Measurements from ENCODE around the gene DDX59. TPM values are rescaled to one million over a fixed set of nuclear protein-coding genes. Genes with fewer than 3 reads are reported as not detected.
A peak's percentile ranks its signal among the peaks of the same experiment; 100 is the strongest.

Gene DDX59
- total and polyA plus RNA-seq, 7 donors, result 16.9 to 40.1 (median 30.1) TPM

DNA sequence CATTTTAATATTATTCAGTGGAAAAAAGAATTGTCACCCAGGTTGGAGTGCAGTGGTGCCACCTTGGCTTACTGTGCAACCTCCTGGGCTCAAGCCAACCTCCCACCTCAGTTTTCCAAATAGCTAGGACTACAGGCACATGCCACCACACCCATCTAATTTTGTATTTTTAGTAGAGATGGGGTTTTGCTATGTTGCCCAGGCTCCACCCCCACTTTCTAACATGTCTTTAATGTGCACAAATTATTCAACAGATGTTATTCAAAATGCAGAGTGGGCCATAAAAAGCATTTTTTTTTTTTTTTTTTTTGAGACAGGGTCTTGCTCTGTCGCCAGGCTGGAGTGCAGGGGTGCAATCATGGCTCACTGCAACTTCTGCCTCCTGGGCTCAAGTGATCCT lies 17.3 kb downstream of the DDX59 start:
- H3K9me3 ChIP-seq, result no peaks in the 10 kb centered on the region
- TF ChIP-seq, protein P1, sequence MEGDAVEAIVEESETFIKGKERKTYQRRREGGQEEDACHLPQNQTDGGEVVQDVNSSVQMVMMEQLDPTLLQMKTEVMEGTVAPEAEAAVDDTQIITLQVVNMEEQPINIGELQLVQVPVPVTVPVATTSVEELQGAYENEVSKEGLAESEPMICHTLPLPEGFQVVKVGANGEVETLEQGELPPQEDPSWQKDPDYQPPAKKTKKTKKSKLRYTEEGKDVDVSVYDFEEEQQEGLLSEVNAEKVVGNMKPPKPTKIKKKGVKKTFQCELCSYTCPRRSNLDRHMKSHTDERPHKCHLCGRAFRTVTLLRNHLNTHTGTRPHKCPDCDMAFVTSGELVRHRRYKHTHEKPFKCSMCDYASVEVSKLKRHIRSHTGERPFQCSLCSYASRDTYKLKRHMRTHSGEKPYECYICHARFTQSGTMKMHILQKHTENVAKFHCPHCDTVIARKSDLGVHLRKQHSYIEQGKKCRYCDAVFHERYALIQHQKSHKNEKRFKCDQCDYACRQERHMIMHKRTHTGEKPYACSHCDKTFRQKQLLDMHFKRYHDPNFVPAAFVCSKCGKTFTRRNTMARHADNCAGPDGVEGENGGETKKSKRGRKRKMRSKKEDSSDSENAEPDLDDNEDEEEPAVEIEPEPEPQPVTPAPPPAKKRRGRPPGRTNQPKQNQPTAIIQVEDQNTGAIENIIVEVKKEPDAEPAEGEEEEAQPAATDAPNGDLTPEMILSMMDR (IDR thresholded peaks at IDR 0.05), result no peak
- no peak overlapping the region for H3K4me3 ChIP-seq
- intact Hi-C loops (cut with DNase I), result no loop called here
- no peaks in the 10 kb centered on the region for H3K27me3 ChIP-seq (ENCODE audit: insufficient read depth in 3 of 3, low read length in 2 of 3)
- H3K4me1 ChIP-seq, result no peaks in the 10 kb centered on the region
- ATAC-seq, result no peak
- H3K27ac ChIP-seq, result no peak overlapping the region
- WGBS, 3 donors, result 96 to 100% (median 100%) methylated on average over 1 of the region's 1 CpG
- H3K36me3 ChIP-seq (ENCODE audit: insufficient read depth in 1 of 2, low read depth in 1 of 2), result peaks cover 0 to 88% of the 10 kb centered on the region in 2 donors
- DNase-seq, result no peak

DNA sequence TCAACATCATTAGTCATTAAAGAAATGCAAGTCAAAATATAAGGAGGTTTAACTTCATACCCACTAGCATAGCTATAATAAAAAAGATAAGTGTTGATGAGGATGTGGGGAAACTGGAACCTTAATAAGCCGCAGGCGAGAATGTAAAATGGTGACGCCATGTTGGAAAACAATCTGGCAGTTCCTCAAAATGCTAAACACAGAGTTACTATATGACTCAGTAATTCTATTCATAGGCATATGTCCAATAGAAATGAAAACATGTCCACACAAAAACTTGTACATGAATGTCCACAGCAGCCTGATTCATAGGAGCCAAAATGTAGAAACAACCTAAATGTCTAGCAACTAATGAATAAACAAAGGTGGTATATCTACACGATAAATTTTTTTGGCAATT lies 23.2 kb downstream of the DDX59 start:
- ATAC-seq (no peak), DNase-seq (no peak)
- Histone ChIP-seq H3K36me3 (ENCODE audit: insufficient read depth in 1 of 2, low read depth in 1 of 2) (peaks cover 0 to 74% of the 10 kb centered on the region in 2 donors), H3K4me1 (no peaks in the 10 kb centered on the region), H3K9me3 (no peaks in the 10 kb centered on the region), H3K4me3 (no peak overlapping the region), H3K27ac (no peak overlapping the region), H3K27me3 (ENCODE audit: insufficient read depth in 3 of 3, low read length in 2 of 3) (no peaks in the 10 kb centered on the region)
- intact Hi-C loops (cut with DNase I), result no loop called here
- 92 to 98% (median 96%) methylated on average over 4 of the region's 4 CpGs for WGBS, 3 donors
- TF ChIP-seq, protein P1 (IDR thresholded peaks at IDR 0.05), result no peak

DNA sequence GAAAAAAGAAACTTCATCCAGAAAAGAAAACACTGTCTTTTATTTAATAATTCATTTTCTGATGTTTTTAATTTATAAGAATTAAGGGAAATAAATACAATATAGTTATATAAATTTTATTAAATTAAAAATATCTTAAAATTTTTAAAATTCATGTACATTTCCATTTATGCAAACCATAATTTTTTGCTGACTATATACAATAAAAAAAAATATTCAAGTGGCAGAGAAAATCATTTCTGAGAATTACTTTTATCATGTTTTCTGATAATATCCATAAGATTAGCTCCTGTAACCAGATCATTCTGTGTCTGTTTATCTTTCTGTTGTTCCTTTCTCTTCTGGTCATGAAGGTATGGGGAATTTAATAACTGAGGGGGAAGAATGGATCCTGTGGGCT lies 25.7 kb downstream of the DDX59 start:
- TF ChIP-seq, protein P1 (IDR thresholded peaks at IDR 0.05), result no peak
- H3K4me3 ChIP-seq, result no peak overlapping the region
- H3K9me3 ChIP-seq, result no peaks in the 10 kb centered on the region
- peaks cover 0 to 49% of the 10 kb centered on the region in 2 donors for H3K36me3 ChIP-seq (ENCODE audit: insufficient read depth in 1 of 2, low read depth in 1 of 2)
- peaks cover 6% of the 10 kb centered on the region for H3K4me1 ChIP-seq
- intact Hi-C loops (cut with DNase I), result no loop called here
- no peak overlapping the region for H3K27ac ChIP-seq
- ATAC-seq (no peak), DNase-seq (no peak)
- H3K27me3 ChIP-seq (ENCODE audit: insufficient read depth in 3 of 3, low read length in 2 of 3), result no peaks in the 10 kb centered on the region

DNA sequence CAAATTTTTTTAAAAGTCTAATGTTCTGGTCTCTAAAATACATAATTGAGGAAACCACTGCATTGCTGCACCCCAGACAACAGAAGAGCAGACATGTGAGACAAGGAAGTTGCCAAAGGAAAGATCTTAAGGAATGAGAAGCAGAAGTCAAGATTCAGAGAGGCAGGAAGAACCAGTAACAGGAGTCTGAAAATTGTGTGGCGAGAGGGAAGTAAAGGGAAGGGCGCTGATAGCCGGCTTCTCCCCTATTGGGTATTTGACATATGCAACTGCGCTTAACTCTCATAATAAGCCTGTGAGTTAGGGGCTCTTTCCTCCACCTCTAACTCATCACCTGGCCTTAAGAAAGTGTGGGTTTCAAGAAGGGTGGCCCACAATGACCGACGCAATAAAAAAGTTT lies 27.2 kb downstream of the DDX59 start:
- peaks cover 0 to 34% of the 10 kb centered on the region in 2 donors for H3K36me3 ChIP-seq (ENCODE audit: insufficient read depth in 1 of 2, low read depth in 1 of 2)
- no peaks in the 10 kb centered on the region for H3K27me3 ChIP-seq (ENCODE audit: insufficient read depth in 3 of 3, low read length in 2 of 3)
- H3K9me3 ChIP-seq, result no peaks in the 10 kb centered on the region
- DNase-seq (no peak), ATAC-seq (no peak)
- no peak overlapping the region for H3K4me3 ChIP-seq
- TF ChIP-seq, protein P1 (IDR thresholded peaks at IDR 0.05), result no peak
- H3K4me1 ChIP-seq, result peaks cover 6% of the 10 kb centered on the region
- WGBS, 3 donors, result 92 to 97% (median 96%) methylated on average over 6 of the region's 6 CpGs
- no peak overlapping the region for H3K27ac ChIP-seq
- intact Hi-C loops (cut with DNase I), result no loop called here

DNA sequence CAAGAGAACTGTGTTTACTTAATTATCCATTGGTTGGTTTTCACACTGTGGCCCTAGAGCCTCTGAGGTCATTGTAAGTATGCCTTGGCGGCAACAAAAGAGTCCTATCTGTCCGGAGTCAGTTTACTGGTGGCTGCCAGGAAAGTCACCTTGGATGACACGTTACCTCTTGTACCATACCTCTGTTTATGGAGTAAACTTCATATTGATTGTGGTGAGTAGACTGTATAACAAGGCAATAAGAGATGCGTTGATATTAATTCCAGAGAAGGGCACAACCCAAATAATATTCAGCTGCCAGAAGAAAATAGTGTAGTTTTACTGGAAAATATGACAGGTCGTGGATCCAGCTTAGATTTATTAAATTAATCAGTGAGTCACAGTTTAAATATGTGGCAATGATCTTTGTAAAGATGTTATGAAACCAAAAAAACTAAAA lies 28.7 kb downstream of the DDX59 start:
- Histone ChIP-seq H3K4me3 (no peak overlapping the region), H3K36me3 (ENCODE audit: insufficient read depth in 1 of 2, low read depth in 1 of 2) (peaks cover 0 to 19% of the 10 kb centered on the region in 2 donors), H3K27ac (no peak overlapping the region), H3K4me1 (peaks cover 6% of the 10 kb centered on the region), H3K27me3 (ENCODE audit: insufficient read depth in 3 of 3, low read length in 2 of 3) (no peaks in the 10 kb centered on the region), H3K9me3 (no peaks in the 10 kb centered on the region)
- TF ChIP-seq, protein P1 (IDR thresholded peaks at IDR 0.05), result no peak
- intact Hi-C loops (cut with DNase I), result no loop called here
- ATAC-seq (peak; percentile 48 to 81 (median 57)), DNase-seq (no peak)
- 39 to 44% (median 39%) methylated on average over 5 of the region's 5 CpGs for WGBS, 3 donors
